HCT116 (cell line): Measurements from ENCODE around the gene SEC14L6. TPM values are rescaled to one million over a fixed set of nuclear protein-coding genes. Genes with fewer than 3 reads are reported as not detected.
"Not testable (repeated sequence)": the region's sequence is repeated elsewhere in the genome, so short reads cannot be mapped to it uniquely, and the experiment has no call there.

Experiments used
- ATAC-seq: fragments of 200-7000 bp; cut with Tn5 transposase; 2 replicates; pipeline ENCODE4 v1.9.1; 2020; ENCODE audit warnings: mild to moderate bottlenecking, moderate library complexity
- BruUV-seq: library from RNA; stranded (reverse); fragments of 400-500 nt; replicated peaks from 2 replicates; lab custom pipeline; 2021; lab: Mats Ljungman, UMichigan
- CTCF ChIA-PET: fragments of 300-600 bp; sonication (Branson Sonifier 250); formaldehyde crosslinking; loops from one replicate; lab custom pipeline; 2021; ENCODE audit warnings: antibody characterized with exemption; lab: Charles Lee
- POLR2A ChIA-PET: fragments of 300-600, 350-600 bp; sonication (Branson Sonifier 250); formaldehyde crosslinking; loops from one replicate; lab custom pipeline; 2021; ENCODE audit warnings: antibody characterized with exemption; lab: Charles Lee
- RAD21 ChIA-PET, 2 experiments: fragments of 300-600 bp; sonication (Branson Sonifier 250); formaldehyde crosslinking; loops; one replicate each; lab custom pipeline; 2023; ENCODE audit warnings: low total read pairs in 2 of 2; ENCODE audit not compliant: uncharacterized antibody in 2 of 2, unreplicated experiment in 2 of 2, low non-redundant PET in 1 of 2; lab: Charles Lee
- DNase-seq: peaks from one replicate; pipeline ENCODE4 v3.0.0-alpha.2; 2010; ENCODE audit warnings: low read depth, low spot score
- H2AFZ ChIP-seq: fragments of 200-600 bp; shearing (Covaris generic), sonication (generic); 2 replicates; pipeline ENCODE4 v1.6.1; 2017; ENCODE audit warnings: low read depth, mixed run types, mixed read lengths, antibody characterized with exemption, low read length; ENCODE audit not compliant: poor library complexity, severe bottlenecking
- H3K27ac ChIP-seq: 2 replicates; pipeline ENCODE4 v1.5.1; 2012; ENCODE audit warnings: low read depth, low read length
- H3K27me3 ChIP-seq: fragments of 200-600 bp; sonication (generic); 2 replicates; pipeline ENCODE4 v1.6.1; 2016; ENCODE audit warnings: mixed run types, low read length, mixed read lengths; ENCODE audit not compliant: insufficient read depth
- H3K36me3 ChIP-seq, 2 experiments: fragments of 200-500 bp in 1 of 2; fragments of 200-600 bp in 1 of 2; sonication (Bioruptor generic) in 1 of 2; sonication (generic) in 1 of 2; 2 replicates each; pipeline versions ENCODE4 v1.5.1 to v1.6.1; 2014 to 2016; ENCODE audit warnings: low read length in 2 of 2, inconsistent platforms in 1 of 2, mixed read lengths in 1 of 2, mixed run types in 1 of 2; ENCODE audit not compliant: insufficient read depth in 2 of 2, control insufficient read depth in 1 of 2
- H3K4me1 ChIP-seq, 2 experiments: fragments of 200-600 bp in 1 of 2; sonication (generic) in 1 of 2; 2 replicates each; pipeline versions ENCODE4 v1.5.1 to v1.6.1; 2012 to 2017; ENCODE audit warnings: low read length in 2 of 2, inconsistent platforms in 1 of 2, mild to moderate bottlenecking in 1 of 2, mixed read lengths in 1 of 2, mixed run types in 1 of 2, moderate library complexity in 1 of 2; ENCODE audit not compliant: insufficient read depth in 2 of 2, control insufficient read depth in 1 of 2
- H3K4me2 ChIP-seq: fragments of 200-600 bp; sonication (generic); 2 replicates; pipeline ENCODE4 v1.6.1; 2017; ENCODE audit warnings: mixed run types, low read length, mixed read lengths
- H3K4me3 ChIP-seq, 2 experiments: fragments of 200-600 bp in 1 of 2; sonication (generic) in 1 of 2; replicated peaks in 1 of 2; 2 replicates each; pipeline ENCODE4 v1.5.1; 2011 to 2016; ENCODE audit warnings: low read length in 2 of 2, control low read depth in 1 of 2, low read depth in 1 of 2, mild to moderate bottlenecking in 1 of 2, mixed read lengths in 1 of 2, mixed run types in 1 of 2
- H3K79me2 ChIP-seq: fragments of 200-600 bp; sonication (generic); 2 replicates; pipeline ENCODE4 v1.6.1; 2017; ENCODE audit warnings: mild to moderate bottlenecking, mixed run types, low read length, moderate library complexity, mixed read lengths; ENCODE audit not compliant: insufficient read depth
- H3K9ac ChIP-seq: fragments of 200-600 bp; sonication (generic); 2 replicates; pipeline ENCODE4 v1.6.1; 2016; ENCODE audit warnings: low read length, mixed read lengths
- H3K9me2 ChIP-seq: fragments of 200-600 bp; sonication (generic), shearing (Covaris generic); 2 replicates; pipeline ENCODE4 v1.6.1; 2017; ENCODE audit warnings: mixed run types, mild to moderate bottlenecking, moderate library complexity; ENCODE audit not compliant: insufficient read depth
- H3K9me3 ChIP-seq, 2 experiments: fragments of 200-500 bp in 1 of 2; fragments of 200-600 bp in 1 of 2; sonication (Bioruptor generic) in 1 of 2; sonication (generic) in 1 of 2; 2 replicates each; pipeline ENCODE4 v1.6.1; 2014 to 2017; ENCODE audit warnings: low read length in 2 of 2, mixed read lengths in 2 of 2, inconsistent platforms in 1 of 2, low read depth in 1 of 2, mild to moderate bottlenecking in 1 of 2, mixed run types in 1 of 2, moderate library complexity in 1 of 2; ENCODE audit not compliant: control insufficient read depth in 1 of 2, insufficient read depth in 1 of 2
- H4K20me1 ChIP-seq: fragments of 200-600 bp; sonication (generic), shearing (Covaris generic); 2 replicates; pipeline ENCODE4 v1.6.1; 2017; ENCODE audit warnings: mixed run types, mild to moderate bottlenecking, moderate library complexity; ENCODE audit not compliant: insufficient read depth
- CEBPB ChIP-seq: IDR thresholded peaks from 2 replicates; pipeline ENCODE4 v1.6.1; 2012; ENCODE audit warnings: low read depth
- EGR1 ChIP-seq: IDR thresholded peaks from 2 replicates; pipeline ENCODE4 v1.6.1; 2012; ENCODE audit warnings: low read depth
- ELF1 ChIP-seq: IDR thresholded peaks from 2 replicates; pipeline ENCODE4 v1.6.1; 2012; ENCODE audit warnings: low read depth, borderline replicate concordance
- EZH2 ChIP-seq: fragments of 200-600 bp; sonication (generic); IDR thresholded peaks from 2 replicates; pipeline ENCODE4 v1.6.1; 2017; ENCODE audit warnings: antibody characterized with exemption, mixed run types
- FOSL1 ChIP-seq: IDR thresholded peaks from 2 replicates; pipeline ENCODE4 v1.6.1; 2012; ENCODE audit warnings: low read depth
- JUND ChIP-seq: IDR thresholded peaks from 2 replicates; pipeline ENCODE4 v1.6.1; 2012
- POLR2A ChIP-seq: IDR thresholded peaks from 2 replicates; pipeline ENCODE4 v1.7.0; 2011; ENCODE audit warnings: borderline replicate concordance; ENCODE audit not compliant: insufficient read depth, insufficient read length; ENCODE audit errors: extremely low read depth
- RAD21 ChIP-seq: IDR thresholded peaks from 2 replicates; pipeline ENCODE4 v1.6.1; 2012; ENCODE audit warnings: low read depth, mild to moderate bottlenecking
- SIN3A ChIP-seq: IDR thresholded peaks from 2 replicates; pipeline ENCODE4 v1.6.1; 2012; ENCODE audit warnings: low read depth
- SP1 ChIP-seq: IDR thresholded peaks from 2 replicates; pipeline ENCODE4 v1.6.1; 2012; ENCODE audit warnings: low read depth
- SRF ChIP-seq: IDR thresholded peaks from 2 replicates; pipeline ENCODE4 v1.6.1; 2012; ENCODE audit warnings: low read depth
- TCF7L2 ChIP-seq: IDR thresholded peaks from 2 replicates; pipeline ENCODE4 v1.7.0; 2011; ENCODE audit warnings: borderline replicate concordance, inconsistent platforms; ENCODE audit not compliant: insufficient read depth, insufficient read length; ENCODE audit errors: extremely low read depth
- YY1 ChIP-seq: IDR thresholded peaks from 2 replicates; pipeline ENCODE4 v1.6.1; 2011; ENCODE audit warnings: low read length, low read depth, moderate library complexity, mild to moderate bottlenecking; ENCODE audit not compliant: insufficient replicate concordance; ENCODE audit errors: extremely low read depth
- ZBTB33 ChIP-seq: IDR thresholded peaks from 2 replicates; pipeline ENCODE4 v1.6.1; 2011; ENCODE audit warnings: mild to moderate bottlenecking, low read length, moderate library complexity; ENCODE audit not compliant: insufficient replicate concordance; ENCODE audit errors: extremely low read depth
- ZFX ChIP-seq: fragments of 450-650 bp; IDR thresholded peaks from 2 replicates; pipeline ENCODE4 v1.6.1; 2017
- ZNF274 ChIP-seq: fragments of 200-500 bp; sonication (Bioruptor generic); IDR thresholded peaks from 2 replicates; pipeline ENCODE4 v1.6.1; 2014; ENCODE audit warnings: mild to moderate bottlenecking, low read depth, low read length, inconsistent platforms
- intact Hi-C: fragments of 100-400 bp; cut with micrococcal nuclease; formaldehyde crosslinking; loops from 2 replicates; pipeline ENCODE4 v1.10.0; 2022
- total RNA-seq: library from RNA; stranded (reverse); gene quantifications from one replicate; pipeline ENCODE4 v1.2.1, GENCODE V29; 2021; ENCODE audit not compliant: unreplicated experiment

Gene SEC14L6
- total RNA-seq, 1 experiment from 2014 or later: not detected

GRCh38 chr22:30552719-30553118 is 6.2 kb upstream of the SEC14L6 start:
- RAD21 ChIA-PET: no interaction called here

DNA sequence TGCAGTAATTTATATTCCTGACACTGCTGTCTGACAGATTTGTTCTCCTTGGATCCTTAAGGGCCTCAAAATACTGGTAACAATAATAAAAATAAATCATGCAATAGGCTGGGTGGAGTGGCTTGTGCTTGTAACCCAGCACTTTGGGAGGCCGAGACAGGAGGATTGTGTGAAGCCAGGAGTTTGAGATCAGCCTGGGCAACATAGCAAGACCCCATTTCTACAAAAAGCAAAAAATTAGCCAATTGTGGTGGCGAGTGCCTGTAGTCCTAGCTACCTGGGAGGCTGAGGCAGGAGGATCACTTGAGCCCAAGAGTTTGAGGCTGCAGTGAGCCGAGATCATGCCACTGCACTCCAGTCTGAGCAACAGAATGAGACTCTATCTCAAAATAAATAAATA is 5.3 kb upstream of the SEC14L6 start:
- H3K36me3 ChIP-seq, H2AFZ ChIP-seq, DNase-seq, H3K27me3 ChIP-seq, H4K20me1 ChIP-seq, ATAC-seq, RAD21 ChIA-PET, CTCF ChIA-PET, H3K9ac ChIP-seq, H3K4me1 ChIP-seq, H3K79me2 ChIP-seq, H3K4me2 ChIP-seq, H3K4me3 ChIP-seq, H3K9me2 ChIP-seq, POLR2A ChIA-PET, intact Hi-C loops, H3K9me3 ChIP-seq, BruUV-seq, H3K27ac ChIP-seq: not testable (repeated sequence)

More at GRCh38 chr22:30552719-30553118, 6.2 kb upstream of the SEC14L6 start:
- H3K4me2 ChIP-seq: no peak overlapping the region
- DNase-seq (no peak), ATAC-seq (no peak)
- TF ChIP-seq FOSL1 (no peak), SRF (no peak), ZFX (no peak), EGR1 (no peak), ZNF274 (no peak), YY1 (no peak), POLR2A (no peak), EZH2 (no peak), ZBTB33 (no peak), CEBPB (no peak), JUND (no peak), RAD21 (no peak), TCF7L2 (no peak), ELF1 (no peak), SIN3A (no peak), SP1 (no peak)
- ChIA-PET POLR2A (no interaction called here), CTCF (no interaction called here)
- H3K27me3 ChIP-seq: no peaks in the 10 kb centered on the region
- H3K4me3 ChIP-seq: no peak overlapping the region
- H3K36me3 ChIP-seq: no peaks in the 10 kb centered on the region
- H3K27ac ChIP-seq: no peak overlapping the region
- no peaks in the 10 kb centered on the region for H3K9me2 ChIP-seq
- BruUV-seq: no TSS peak
- H4K20me1 ChIP-seq: no peaks in the 10 kb centered on the region
- H3K79me2 ChIP-seq: no peaks in the 10 kb centered on the region
- no peaks in the 10 kb centered on the region for H3K4me1 ChIP-seq
- H2AFZ ChIP-seq: no peak overlapping the region
- H3K9me3 ChIP-seq: no peaks in the 10 kb centered on the region
- H3K9ac ChIP-seq: no peak overlapping the region
- intact Hi-C loops: no loop called here
